ENCODE data around the gene TSPAN3.

Gene TSPAN3

DNA sequence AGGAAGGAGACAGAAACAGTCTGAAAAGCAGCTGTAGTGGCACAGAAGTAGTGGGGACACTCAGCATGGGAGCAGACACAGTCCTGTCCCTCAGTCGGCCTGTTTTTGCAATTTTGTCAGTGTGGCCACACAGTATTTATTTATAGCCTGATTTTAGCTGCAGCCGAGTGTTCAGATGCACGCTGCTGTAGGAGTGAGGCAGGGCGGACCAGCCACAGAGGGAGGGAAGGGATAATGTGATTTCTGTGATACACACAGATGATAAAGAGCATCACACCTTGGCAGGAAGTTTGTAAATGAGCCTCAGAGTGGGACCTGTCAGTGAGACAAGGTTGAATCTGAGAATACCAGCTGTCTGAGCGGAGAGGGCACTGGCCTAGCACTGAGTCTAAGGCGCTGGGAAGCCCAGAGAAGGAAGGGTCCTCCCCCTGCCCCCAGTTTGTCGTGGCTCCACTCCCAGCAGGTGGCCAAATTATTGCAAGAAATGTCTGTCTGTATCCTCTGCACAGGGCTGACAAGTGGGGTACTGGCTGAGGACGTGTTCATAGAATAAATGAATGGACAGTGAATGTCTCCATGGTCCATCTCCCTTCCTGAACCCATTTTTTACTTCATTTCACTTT lies 72.1 kb downstream of the TSPAN3 start:
- DNase-seq (ENCODE audit: low read depth), result no peak
- TF ChIP-seq, protein P1, sequence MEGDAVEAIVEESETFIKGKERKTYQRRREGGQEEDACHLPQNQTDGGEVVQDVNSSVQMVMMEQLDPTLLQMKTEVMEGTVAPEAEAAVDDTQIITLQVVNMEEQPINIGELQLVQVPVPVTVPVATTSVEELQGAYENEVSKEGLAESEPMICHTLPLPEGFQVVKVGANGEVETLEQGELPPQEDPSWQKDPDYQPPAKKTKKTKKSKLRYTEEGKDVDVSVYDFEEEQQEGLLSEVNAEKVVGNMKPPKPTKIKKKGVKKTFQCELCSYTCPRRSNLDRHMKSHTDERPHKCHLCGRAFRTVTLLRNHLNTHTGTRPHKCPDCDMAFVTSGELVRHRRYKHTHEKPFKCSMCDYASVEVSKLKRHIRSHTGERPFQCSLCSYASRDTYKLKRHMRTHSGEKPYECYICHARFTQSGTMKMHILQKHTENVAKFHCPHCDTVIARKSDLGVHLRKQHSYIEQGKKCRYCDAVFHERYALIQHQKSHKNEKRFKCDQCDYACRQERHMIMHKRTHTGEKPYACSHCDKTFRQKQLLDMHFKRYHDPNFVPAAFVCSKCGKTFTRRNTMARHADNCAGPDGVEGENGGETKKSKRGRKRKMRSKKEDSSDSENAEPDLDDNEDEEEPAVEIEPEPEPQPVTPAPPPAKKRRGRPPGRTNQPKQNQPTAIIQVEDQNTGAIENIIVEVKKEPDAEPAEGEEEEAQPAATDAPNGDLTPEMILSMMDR (IDR thresholded peaks at IDR 0.05; ENCODE audit: low read length, missing control alignments), result no peak
- H3K4me3 ChIP-seq (replicated peaks; ENCODE audit: low read depth, low read length), result no peak overlapping the region

DNA sequence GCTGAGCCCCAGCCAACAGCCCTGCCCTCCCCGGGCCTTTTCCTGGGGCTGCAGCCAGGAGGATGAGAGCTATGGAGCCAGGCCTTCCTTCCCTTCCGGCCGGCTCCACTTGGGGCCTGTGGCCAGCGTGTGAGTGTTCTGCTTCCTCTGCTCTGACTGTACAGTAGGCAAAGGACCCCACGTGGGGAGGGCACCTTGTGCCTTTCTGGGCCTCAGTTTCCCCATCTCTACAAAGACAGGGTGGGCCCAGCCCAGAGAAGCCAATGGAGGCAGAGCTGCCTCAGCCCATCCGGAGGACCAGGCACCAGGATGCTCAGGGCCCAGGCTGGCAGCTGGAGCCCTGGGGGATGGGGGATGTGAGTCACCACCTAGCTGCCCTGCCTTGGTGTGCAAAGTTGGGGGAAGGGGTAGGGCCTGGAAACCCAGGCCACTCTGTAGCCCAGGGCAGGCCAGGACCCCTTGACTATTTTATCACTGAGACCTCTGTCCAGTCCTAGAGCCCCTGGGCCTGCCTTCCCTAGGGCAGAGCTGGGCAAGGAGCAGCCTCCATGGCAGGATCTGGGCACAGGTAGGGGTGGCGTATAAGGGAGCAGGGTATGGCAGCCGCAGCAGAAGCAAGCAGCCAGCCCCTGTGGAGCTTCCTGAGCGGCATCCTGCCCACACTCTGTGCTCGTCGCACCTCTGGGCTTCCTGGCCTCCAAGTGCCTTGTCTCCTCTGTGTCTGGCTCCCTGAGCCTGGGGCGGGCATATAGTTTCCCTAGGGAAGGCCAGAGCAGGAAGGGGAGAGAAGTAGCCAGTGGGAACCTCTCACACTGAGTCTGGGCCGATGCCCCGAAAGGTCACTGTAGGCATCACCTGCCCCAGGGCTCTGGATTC lies 74.1 kb downstream of the TSPAN3 start:
- no peak overlapping the region for H3K4me3 ChIP-seq (replicated peaks; ENCODE audit: low read depth, low read length)
- peak; percentile 24 for DNase-seq (ENCODE audit: low read depth)
- TF ChIP-seq, protein P1 (IDR thresholded peaks at IDR 0.05; ENCODE audit: low read length, missing control alignments), result no peak

DNA sequence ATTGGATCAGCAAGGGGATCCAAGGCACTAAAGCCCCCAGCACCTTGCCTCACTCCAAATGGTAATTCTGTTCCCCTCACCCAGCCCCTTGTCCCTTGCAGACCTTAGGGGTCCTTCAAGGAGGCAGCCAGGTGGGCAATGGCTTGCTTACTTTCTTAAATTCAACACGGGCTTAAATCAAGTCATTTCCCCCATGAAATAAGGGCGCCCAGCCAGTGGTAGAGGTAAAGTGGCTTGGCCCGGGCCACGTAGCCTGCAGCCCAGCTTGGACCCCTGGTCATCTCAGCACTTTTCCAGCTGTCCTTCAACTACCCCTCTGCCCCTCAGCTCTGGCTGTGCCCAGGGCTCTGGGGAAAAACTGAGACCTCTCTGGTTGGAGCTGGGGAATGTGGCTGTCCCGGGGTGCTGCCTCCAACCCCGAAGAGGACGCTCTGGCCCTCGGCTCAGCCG lies 74.8 kb downstream of the TSPAN3 start:
- H3K4me3 ChIP-seq (replicated peaks; ENCODE audit: low read depth, low read length), result no peak overlapping the region

DNA sequence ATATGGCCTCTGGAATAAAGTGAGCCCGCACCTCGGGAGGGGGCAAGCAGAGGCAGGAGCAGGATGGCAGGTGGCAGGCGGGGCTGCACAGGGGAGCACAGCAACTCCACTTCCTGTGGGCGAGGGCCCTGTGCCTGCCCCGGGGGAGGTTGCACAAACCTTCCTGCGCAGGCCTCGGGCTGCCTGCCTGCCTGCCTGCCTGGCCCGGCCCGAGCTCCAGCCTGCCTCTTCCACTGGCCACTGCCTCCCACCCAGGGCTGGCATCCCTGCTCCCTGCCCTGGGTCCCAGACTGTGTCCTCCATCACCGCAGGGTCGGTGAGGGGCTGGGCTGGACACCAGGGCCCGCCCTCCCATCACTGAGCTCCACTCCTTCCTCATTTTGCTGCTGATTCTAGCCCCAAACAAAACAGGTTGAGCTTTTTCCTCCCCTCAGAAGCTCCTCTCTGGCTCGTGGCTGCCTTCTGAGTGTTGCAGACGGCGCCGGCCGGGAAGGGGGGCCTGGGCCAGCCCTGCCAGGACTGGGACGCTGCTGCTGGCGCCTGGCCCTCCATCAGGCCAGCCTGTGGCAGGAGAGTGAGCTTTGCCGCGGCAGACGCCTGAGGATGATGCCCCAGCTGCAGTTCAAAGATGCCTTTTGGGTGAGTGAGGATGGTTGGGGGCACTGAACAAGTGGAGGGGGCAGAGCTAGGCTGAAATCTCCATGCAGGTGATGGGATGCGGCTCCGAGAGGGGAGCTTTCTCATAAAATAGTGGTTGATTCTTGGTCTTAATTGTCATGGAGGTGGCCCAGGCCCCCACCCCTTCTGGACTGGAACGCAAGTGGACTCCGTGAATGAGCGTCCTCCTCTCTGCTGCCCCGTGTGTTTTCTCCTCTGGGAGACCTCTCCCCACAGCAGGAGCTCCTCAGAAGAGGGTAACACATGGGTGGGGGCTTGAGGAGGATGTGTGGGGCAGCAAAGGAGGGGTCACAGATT lies 75.7 kb downstream of the TSPAN3 start, which contains the start of gene PSTPIP1:
TSS of gene PSTPIP1 (plus strand) at position 156 of the 975 bp plus-strand sequence. CDS start at position 604, 448 bp downstream.
- H3K4me3 ChIP-seq (replicated peaks; ENCODE audit: low read depth, low read length), result no peak within 1 kb of the TSS
- TF ChIP-seq, protein P1 (IDR thresholded peaks at IDR 0.05; ENCODE audit: low read length, missing control alignments), result no peak
- no peak for DNase-seq (ENCODE audit: low read depth)

More for the DNA sequence above, 74.8 kb downstream of the TSPAN3 start:
- DNase-seq (ENCODE audit: low read depth), result no peak
- TF ChIP-seq, protein P1 (IDR thresholded peaks at IDR 0.05; ENCODE audit: low read length, missing control alignments), result no peak

DNA sequence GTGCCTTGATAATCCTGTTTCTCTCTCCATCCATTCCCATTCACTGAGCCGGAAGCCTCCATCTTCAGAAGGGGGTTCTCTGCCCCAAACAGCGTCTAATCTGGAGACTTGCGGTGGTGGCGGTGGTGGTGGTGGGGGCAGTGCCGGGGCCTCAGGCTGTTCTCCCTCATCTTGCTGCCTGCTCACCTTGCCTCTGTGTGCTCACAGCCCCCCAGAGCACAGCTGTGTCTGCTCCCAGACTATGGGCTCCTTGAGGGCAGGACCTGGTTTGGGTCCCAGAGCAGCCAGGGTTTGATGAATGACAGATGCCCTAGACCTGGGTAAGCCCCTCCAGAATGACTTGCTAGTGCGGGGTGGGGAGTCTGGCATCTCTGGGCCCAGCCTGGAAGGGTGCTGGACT lies 76.4 kb downstream of the TSPAN3 start:
- DNase-seq (ENCODE audit: low read depth), result no peak
- no peak overlapping the region for H3K4me3 ChIP-seq (replicated peaks; ENCODE audit: low read depth, low read length)
- TF ChIP-seq, protein P1 (IDR thresholded peaks at IDR 0.05; ENCODE audit: low read length, missing control alignments), result no peak

DNA sequence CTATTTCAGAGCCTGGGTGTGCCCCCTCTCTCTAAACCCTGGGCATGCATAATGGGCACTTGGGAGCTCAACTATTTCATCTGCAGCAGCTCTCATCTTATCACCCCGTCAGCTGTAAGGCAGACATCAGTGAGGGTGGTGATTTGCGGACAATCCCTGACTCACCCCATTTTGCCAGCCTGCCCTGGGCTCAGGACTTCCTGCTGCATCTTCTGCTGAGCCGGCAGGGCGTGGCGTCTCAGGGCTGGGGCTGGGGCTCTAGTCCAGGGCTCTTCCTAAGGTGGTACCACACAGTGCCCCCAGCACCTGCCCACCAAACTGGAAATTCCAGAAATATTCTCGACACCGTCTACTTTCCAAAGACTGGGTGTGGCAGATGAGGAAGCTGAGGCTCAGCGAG lies 76.9 kb downstream of the TSPAN3 start:
- TF ChIP-seq, protein P1 (IDR thresholded peaks at IDR 0.05; ENCODE audit: low read length, missing control alignments), result no peak
- H3K4me3 ChIP-seq (replicated peaks; ENCODE audit: low read depth, low read length), result no peak overlapping the region
- DNase-seq (ENCODE audit: low read depth), result no peak

Data from fibroblast of pulmonary artery (primary cell).